ENCODE results near the gene MAP3K19. TPM values are rescaled to one million over a fixed set of nuclear protein-coding genes. Genes with fewer than 3 reads are reported as not detected.
A peak's percentile ranks its signal among the peaks of the same experiment; 100 is the strongest.

MAP3K19 gene
- total RNA-seq, 2 donors from 2014 or later, result not detected

DNA sequence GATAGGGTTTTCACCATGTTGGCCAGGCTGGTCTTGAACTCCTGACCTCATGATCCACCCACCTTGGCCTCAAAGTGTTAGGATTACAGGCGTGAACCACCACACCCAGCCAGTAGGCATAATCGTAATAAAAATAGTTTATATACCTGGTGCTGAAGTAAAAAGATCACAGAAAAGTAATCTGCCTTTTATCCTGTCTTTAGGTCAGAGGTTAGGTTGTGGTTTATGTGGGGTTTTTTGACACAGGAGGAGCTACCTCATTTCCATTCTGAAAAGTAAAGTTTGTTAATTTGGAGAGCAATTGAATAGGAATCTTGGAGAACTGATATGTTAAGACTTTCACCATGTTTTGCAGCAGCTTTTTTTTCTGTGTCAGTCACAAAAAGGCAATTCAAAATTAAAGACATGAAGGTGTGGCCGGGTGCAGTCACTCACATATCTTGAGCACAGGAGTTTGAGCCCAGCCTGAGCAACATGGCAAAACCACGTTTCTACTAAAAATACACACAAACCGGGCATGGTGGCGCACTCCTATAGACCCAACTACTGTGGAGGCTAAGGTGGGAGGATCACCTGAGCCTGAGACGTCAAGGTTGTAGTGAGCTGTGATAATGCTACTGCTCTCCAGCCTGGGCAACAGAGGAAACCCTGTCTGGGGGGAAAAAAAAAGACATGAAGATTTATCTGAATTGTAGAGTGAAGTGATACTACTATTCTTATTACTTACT is 97.1 kb downstream of the MAP3K19 start:
- no peak for DNase-seq
- peak; percentile 92 for ATAC-seq
- intact Hi-C loops (cut with DNase I, micrococcal nuclease), result no loop called here

DNA sequence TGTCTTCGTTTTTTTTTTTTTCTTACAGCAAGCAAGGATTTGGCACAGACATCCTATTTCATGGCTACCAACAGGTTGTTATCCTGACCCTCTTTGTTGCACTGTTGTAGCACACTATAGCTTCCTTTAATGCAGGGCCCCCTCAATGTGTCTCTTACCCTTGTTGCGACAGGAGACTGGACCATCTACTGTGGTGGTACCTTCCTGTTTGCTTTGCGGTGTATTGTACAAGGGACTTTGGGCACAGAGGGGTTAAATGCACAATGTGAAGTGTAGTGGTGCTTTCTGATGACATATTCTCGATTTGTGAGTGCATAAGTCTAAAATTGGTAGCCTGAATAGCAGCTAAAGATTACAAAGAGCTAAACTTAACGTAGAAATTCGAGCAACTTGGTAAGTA is 101.2 kb downstream of the MAP3K19 start:
- DNase-seq (no peak), ATAC-seq (no peak)
- intact Hi-C loops (cut with DNase I, micrococcal nuclease), result no loop called here

DNA sequence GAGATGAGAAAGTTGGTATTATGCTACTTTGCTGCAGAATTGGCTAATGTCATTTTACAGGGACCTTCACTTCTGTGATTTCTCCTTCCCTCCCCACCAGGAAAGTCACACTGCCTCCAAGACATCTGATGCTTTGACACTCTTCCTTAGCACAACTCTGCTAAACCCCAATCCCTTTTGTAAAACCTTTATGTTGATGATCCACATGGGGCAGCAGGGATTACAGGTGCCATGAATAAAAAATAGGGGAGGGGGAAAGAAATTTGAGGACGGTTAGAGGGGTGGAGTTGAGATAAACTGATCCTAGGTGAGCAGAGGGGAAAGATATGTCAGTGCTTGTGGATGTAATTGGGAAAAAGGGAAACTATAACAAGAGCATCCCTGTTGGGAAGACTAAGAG is 102.3 kb downstream of the MAP3K19 start:
- no peak for ATAC-seq
- intact Hi-C loops (cut with DNase I, micrococcal nuclease), result no loop called here
- no peak for DNase-seq

DNA sequence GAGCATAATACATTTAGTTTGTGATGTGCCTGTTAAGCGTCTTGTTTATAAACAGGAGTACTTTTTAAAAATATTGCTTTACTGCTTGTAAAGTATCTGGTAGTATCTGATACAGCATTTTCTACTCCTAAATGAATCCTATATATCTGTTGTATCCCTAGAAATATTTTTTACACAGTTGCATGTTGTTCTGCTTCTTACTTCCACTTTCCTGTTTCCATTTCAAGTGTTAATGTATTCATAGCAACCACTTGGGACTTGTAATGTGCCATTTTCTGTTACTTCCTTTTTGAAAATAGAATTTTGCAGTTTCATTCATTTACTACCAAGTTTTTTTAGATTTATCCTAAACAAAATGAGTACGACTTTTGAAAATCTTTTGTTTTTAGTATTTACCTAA is 103.7 kb downstream of the MAP3K19 start:
- intact Hi-C loops (cut with DNase I, micrococcal nuclease), result no loop called here
- DNase-seq (no peak), ATAC-seq (no peak)

DNA sequence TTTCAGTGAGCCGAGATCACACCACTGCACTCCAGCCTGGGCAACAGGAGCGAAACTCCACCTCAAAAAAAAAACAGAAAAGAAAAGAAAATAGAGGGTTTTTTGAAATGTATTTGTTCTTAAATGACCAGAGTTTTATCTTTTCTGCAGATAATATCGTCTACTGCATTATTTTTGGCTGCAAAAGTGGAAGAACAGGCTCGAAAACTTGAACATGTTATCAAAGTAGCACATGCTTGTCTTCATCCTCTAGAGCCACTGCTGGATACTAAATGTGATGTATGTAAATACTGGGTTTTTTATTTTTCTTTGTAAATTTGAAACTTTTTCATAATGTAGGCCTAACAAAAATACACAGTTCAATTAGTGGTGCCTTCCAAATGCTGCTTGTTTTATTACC is 110.6 kb downstream of the MAP3K19 start:
- ATAC-seq (no peak), DNase-seq (no peak)
- intact Hi-C loops (cut with DNase I, micrococcal nuclease), result no loop called here

DNA sequence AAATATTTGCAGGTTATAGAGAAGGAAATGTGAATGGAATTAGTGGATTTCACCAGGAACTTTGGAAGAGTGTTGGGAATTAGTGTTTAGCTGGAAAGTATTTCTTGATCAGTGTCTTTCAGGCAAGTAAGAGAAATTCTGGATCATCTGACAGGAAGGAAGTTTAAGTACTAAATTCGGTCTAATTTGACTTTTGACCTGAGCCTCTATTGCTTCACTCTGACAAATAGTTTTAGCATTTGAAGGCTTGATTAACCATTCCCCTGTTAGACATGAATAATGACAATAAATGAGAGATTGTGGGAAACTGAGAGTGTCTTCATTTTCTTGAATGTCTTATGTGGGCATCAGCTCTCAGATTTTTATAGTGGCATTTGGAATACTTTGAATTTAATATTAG is 112.6 kb downstream of the MAP3K19 start:
- DNase-seq, result no peak
- intact Hi-C loops (cut with DNase I, micrococcal nuclease), result no loop called here
- no peak for ATAC-seq

DNA sequence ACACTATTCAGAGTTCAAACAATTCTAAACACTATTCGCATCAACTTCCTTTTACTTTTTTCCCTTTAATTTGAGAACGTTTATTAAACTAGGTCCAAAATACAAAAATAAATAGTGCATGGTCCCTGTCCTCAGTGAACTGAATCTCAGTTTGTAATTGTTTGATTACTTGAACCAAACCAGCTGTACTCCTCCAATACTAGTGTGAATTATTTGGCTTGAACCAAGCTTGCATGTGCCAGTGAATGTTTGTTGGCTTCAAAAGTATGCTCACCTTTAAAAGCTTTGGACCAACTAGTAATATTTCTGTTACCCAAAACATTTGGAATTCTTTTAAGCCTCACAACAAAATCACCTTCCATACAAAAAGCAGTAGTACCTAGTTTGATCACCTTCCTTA is 113.1 kb downstream of the MAP3K19 start:
- intact Hi-C loops (cut with DNase I, micrococcal nuclease), result no loop called here
- DNase-seq (no peak), ATAC-seq (no peak)

DNA sequence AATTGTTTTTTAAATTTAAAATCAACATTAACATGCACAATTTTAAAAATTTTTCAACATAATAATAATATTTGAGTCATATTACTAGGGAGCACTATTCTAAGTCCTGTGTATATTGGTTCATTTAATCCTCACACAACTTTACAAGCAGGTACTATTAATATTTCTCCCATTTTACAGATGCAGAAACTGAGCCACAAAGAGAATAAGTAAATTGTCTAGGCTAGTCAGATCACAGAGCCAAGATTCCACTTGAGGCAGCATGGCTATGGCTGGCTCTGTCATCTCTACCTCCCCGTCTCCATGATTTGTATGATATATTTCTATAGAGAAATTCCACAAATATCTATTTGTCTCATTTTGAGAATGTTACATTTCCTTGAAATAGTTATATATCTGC is 113.5 kb downstream of the MAP3K19 start:
- no peak for DNase-seq
- intact Hi-C loops (cut with DNase I, micrococcal nuclease), result no loop called here
- ATAC-seq, result no peak

DNA sequence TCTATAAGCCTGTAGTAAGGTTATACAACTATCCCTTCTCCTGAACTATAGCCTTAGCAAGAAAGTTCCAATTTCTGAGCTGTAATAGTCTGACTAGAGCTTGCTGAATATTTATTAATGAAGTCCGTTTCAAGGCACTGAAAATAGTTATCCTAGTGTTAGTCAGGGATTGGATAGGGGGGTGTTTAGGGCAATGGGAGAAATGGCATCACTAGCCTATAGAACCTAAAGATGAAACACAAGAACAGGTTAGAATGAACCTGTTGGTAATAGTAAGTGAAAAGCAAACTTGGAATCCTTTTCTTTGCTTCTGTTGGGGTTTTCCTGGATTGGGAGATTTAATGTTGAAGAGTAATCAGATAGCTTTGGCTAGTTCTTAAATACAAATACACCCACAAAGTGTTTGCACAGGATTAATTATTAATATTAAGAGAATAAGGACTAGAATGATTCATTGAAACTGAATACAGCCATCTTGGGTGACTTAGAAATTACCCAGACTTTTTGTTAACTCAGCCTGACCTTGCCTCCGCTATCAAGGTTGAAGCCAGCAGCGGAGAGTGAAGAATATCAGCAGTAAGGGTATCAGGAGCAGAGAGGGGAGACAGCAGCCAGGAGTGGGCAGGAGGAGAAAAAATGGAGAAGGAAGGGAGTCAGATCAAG is 114.3 kb downstream of the MAP3K19 start:
- ATAC-seq (no peak), DNase-seq (no peak)
- intact Hi-C loops (cut with DNase I, micrococcal nuclease), result no loop called here

DNA sequence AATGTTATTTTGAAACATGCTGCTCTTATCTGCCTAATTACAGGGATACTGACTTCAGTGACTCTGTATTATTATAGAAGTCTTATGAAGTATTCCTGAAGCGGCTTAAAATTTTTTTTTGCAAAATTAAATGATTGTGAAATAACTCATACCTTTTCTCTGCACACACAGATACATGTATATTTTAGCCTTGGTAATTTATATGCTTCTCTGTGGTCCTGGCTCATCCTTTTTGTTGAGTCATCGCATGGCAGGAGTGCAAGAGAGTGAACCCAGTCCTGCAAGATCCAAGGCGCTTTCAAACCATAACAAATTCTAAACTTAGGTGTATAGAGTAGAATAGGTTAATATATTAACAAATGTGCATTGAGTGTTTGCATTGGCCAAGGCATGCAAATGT is 120.1 kb downstream of the MAP3K19 start:
- ATAC-seq, result no peak
- no peak for DNase-seq
- intact Hi-C loops (cut with DNase I, micrococcal nuclease), result no loop called here

DNA sequence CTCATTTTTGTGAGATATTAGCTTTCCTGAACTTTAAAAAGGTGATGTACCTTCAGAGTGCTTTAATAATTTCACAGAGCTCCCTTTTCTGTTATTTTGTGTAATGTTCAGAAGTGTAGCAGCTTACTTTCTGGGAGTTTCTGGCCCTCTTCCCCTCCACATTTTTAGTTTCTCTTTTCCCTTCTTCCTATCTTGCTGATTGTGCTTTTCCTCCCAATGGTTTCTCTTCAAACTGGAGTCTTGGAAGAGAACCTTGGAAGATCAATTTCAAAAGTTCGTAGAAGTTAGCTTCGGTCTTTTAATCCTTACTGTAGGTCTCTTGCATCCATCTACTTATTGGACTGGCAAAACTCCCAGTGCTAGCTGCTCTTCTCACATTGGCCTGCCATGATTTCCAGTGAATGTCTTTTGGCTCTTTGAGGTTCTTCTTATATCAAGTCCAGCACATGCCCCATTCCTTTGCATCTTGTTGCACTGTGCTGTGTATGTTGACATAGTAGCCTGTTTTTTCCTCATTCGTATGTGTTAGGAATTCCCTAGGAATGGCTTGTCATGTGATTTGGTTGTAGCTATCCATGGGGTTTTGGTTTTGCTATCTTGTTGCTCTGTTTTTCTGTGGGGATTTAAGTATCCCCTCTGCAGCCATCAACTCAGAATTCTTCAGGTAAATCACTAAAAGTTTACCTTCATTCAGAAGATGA is 120.9 kb downstream of the MAP3K19 start:
- intact Hi-C loops (cut with DNase I, micrococcal nuclease), result no loop called here
- ATAC-seq (no peak), DNase-seq (no peak)

DNA sequence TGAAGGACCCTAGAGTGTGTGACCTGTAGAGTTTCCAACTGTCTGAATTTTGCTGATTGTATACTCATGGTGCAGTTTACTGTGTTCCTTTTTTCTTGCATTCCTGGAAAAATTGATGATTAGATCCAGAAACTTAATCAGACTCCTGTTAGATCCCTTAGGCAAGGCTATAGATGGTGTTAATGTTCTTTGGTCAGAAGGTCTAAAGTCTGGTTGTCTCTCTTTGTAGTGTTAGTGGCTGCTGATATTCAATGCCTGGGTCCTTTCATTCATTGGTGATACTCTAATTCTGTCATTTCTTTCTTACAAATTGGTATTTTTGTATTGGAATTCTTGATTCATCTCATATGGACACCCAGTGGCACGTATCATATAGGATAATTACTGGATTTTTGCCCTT is 122.3 kb downstream of the MAP3K19 start:
- intact Hi-C loops (cut with DNase I, micrococcal nuclease), result no loop called here
- DNase-seq, result no peak
- no peak for ATAC-seq

DNA sequence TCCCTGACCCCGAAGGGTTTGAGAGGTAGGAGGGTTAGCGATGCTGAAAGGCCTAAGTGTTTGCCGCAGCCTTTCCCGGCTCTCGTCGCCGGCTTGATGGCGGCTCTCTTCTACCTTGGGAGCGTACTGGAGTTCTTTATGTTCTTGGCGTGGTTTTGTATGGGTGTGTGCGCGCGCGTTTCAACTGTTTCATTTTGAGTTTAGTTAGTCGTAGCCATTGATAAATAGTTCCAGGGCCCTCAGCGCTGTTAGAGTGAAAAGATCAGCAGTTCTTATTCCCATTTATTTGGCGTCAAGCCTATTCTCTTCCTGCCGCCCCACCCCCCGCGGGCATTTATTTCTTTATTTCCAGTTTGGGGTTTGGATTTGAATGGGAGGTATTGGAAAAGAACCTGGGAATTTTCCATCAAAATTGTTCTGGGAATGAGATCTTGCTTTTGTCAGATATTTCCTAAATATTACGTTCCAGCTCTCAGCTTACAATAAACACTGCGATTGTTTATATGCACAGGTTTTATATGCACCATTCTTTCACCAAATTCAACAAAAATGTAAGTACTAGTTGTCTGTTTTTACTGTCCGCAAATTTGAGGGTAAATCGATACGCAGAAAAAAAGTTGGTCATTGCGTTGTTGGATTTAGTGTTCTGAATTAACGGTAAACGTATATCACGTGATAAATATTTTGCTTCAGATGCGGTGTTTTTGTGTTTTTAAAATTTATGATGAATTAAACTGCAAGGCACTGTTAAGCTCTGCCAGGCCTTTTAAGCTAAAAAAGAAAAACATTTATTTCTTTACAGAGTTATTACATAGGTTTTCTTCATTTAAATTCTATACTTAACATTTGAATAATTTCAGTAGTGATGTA is 127.7 kb downstream of the MAP3K19 start:
- intact Hi-C loops (cut with DNase I, micrococcal nuclease), result loop anchor here in 1 of 2 donors (10.0 kb wide), 1 partner anchor 805 kb away; no protein-coding TSS in a partner anchor
- ATAC-seq (peak; percentile 35), DNase-seq (peak; percentile 43 to 69)

DNA sequence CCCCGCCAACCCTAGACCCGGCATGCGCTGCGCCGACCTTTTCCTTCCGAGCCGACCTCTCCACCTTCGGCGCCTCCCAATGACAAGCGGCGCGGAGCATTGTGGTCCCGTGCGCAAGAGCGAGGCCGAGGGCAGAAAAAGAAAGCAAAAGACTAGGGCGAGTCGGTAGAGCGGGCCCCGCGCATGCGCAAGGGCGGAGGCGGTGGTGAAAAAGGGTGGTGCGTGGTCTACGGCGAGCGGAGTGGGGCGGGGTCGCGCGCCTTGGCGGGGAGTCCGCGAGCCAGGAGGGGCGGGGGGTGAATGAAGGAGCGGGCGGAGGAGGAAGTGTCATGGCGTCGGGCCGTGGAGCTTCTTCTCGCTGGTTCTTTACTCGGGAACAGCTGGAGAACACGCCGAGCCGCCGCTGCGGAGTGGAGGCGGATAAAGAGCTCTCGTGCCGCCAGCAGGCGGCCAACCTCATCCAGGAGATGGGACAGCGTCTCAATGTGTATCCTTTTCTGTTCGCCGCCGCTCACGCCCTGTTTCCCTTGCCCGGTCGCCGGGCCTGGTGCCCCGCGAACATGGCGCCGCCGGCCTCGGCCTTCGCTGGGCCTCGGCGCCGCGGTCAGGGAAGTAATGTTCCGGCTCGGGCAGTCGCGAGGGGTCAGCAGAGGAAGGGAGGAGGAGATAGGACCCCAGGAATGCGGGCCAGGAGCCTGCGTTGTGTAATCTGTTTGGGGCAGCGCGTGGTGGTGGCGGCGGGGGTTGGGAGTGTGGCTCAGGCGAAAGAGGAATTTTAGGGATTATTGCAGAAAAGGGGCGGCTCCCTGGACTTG is 128.5 kb downstream of the MAP3K19 start, which contains the start of gene CCNT2:
Gene CCNT2 (plus strand): TSS at position 297 of the 815 bp plus-strand sequence. CDS start 33 bp downstream, at position 330.
- DNase-seq (peak; percentile 99), ATAC-seq (peak; percentile 84)
- intact Hi-C loops (cut with DNase I, micrococcal nuclease), result loop anchor here in 1 of 2 donors (10.0 kb wide), 1 partner anchor 804 kb away; no protein-coding TSS in a partner anchor

DNA sequence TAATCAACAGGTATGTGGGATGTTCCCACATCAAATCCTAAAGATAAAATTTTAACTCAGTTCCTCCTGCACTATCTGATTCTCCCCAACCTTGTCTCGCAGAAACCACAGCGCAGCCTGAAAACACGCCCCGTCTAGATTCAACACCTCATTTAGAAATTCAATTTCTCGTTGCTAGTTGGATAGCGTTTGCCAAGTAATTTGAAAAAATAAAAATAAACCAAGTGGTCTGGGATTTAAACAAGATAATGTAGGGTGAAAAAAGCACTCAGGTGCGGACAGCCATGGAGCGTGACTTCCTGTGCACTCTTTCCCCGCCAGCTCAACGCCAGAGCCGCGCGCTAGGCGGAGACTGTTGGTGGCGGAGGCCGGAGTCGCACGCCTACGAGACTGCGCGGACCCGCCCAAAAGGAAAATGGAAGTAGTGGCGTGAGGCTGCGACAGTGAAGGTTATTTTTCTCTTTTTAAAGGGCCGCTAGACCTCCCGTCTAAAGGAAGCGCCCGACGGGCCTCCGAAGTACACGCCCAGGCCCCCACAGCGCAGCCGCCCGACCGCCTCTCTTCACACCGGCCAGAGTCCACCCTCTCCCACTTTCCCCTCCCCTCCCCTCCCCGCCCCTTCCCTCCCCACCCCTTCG is 129.2 kb downstream of the MAP3K19 start:
- ATAC-seq (peak; percentile 74), DNase-seq (no peak)
- intact Hi-C loops (cut with DNase I, micrococcal nuclease), result loop anchor here in 1 of 2 donors (10.0 kb wide), 1 partner anchor 803 kb away; no protein-coding TSS in a partner anchor

DNA sequence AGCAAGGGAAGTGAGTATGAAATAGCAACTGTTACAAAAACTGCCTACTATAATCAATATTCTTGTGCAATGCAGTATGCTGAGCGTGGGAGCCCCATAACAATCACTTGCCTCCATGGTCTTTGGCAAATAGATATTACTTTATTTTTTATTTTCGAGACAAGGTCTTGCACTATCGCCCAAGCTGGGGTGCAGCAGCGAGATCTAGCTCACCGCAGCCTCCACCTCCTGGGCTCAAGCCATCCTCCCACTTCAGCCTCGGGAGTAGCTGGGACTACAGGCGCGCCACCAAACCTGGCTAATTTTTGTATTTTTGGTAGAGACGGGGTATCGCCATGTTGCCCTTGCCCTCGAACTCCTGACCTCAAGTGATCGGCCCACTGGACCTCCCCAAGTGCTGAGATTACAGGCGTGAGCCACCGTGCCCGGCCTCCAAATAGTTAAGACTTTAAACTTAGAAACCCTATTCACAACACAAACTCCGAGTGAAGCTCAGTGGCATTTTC is 129.8 kb downstream of the MAP3K19 start:
- ATAC-seq (no peak), DNase-seq (peak; percentile 32 to 34)
- intact Hi-C loops (cut with DNase I, micrococcal nuclease), result loop anchor here in 1 of 2 donors (10.0 kb wide), 1 partner anchor 803 kb away; no protein-coding TSS in a partner anchor

Measured in left colon (tissue), 2 donors.